GM13977 (cell line): ENCODE results near the gene NCAM1.

Experiments
- DNase-seq: peaks from one replicate; pipeline ENCODE4 v3.0.0; 2012; ENCODE audit warnings: low spot score
- CTCF ChIP-seq: IDR thresholded peaks from 2 replicates; pipeline ENCODE4 v1.5.1; 2012; ENCODE audit warnings: mild to moderate bottlenecking, control low read depth; ENCODE audit not compliant: insufficient read depth; ENCODE audit errors: extremely low read depth, missing control alignments
- in situ Hi-C: fragments of 300-500 bp; cut with MboI; formaldehyde crosslinking; loops from one replicate; pipeline ENCODE4 v1.12.0; 2022; ENCODE audit warnings: low sequenced_read_pairs, low pct_unique_long_range_greater_than_20kb, mixed read lengths, inconsistent platforms; ENCODE audit not compliant: unreplicated experiment

The NCAM1 gene

GRCh38 chr11:113153847-113154246 is 192.6 kb downstream of the NCAM1 start:
- TF ChIP-seq CTCF: no peak
- no peak for DNase-seq
- in situ Hi-C loops: no loop called here

GRCh38 chr11:113159988-113160807 is 199.0 kb downstream of the NCAM1 start:
- in situ Hi-C loops: no loop called here
- TF ChIP-seq CTCF: no peak
- no peak for DNase-seq

- in situ Hi-C loops: no loop called here
- DNase-seq: no peak
- no peak for TF ChIP-seq CTCF
Measured at GRCh38 chr11:113160808-113161124, 199.5 kb downstream of the NCAM1 start.

GRCh38 chr11:113161711-113162591 is 200.7 kb downstream of the NCAM1 start:
- in situ Hi-C loops: no loop called here
- no peak for DNase-seq
- TF ChIP-seq CTCF: no peak

- no peak for TF ChIP-seq CTCF
- in situ Hi-C loops: no loop called here
- DNase-seq: no peak
Measured at GRCh38 chr11:113162592-113162962, 201.4 kb downstream of the NCAM1 start.

- no peak for TF ChIP-seq CTCF
- DNase-seq: no peak
- in situ Hi-C loops: no loop called here
Measured at GRCh38 chr11:113163291-113164030, 202.2 kb downstream of the NCAM1 start.
